ENCODE data around the gene GOLGA8K.
"Not testable (repeated sequence)": the region's sequence is repeated elsewhere in the genome, so short reads cannot be mapped to it uniquely, and the experiment has no call there.

GRCh38 chr15:32374185-32374584, 28.9 kb downstream of the GOLGA8K start:
- not testable (repeated sequence) for TF ChIP-seq POLR2AphosphoS5, CTCF, POLR2A (IDR thresholded peaks at IDR 0.05)
